HEK293T (cell line): ENCODE measurements around the gene TARDBP.

Experiments
- BHLHE40 ChIP-seq: fragments of 450-650 bp; IDR thresholded peaks from 2 replicates; pipeline ENCODE4 v1.6.1; 2016; ENCODE audit warnings: mild to moderate bottlenecking, moderate library complexity, borderline replicate concordance
- CTBP1 ChIP-seq: fragments of 450-650 bp; IDR thresholded peaks from 2 replicates; pipeline ENCODE4 v1.6.1; 2016; ENCODE audit warnings: borderline replicate concordance
- ELF4 ChIP-seq: fragments of 450-650 bp; IDR thresholded peaks from 2 replicates; pipeline ENCODE4 v1.6.1; 2017; ENCODE audit warnings: antibody characterized with exemption
- FOXA1 ChIP-seq: fragments of 450-650 bp; IDR thresholded peaks from 2 replicates; pipeline ENCODE4 v1.6.1; 2016; ENCODE audit warnings: mild to moderate bottlenecking
- FOXK2 ChIP-seq: fragments of 450-650 bp; IDR thresholded peaks from 2 replicates; pipeline ENCODE4 v1.6.1; 2016; ENCODE audit warnings: mild to moderate bottlenecking
- FOXM1 ChIP-seq: fragments of 450-650 bp; IDR thresholded peaks from 2 replicates; pipeline ENCODE4 v1.6.1; 2017; ENCODE audit warnings: mild to moderate bottlenecking, borderline replicate concordance
- HDGF ChIP-seq: fragments of 450-650 bp; IDR thresholded peaks from 2 replicates; pipeline ENCODE4 v1.6.1; 2017; ENCODE audit warnings: antibody characterized with exemption, borderline replicate concordance
- L3MBTL2 ChIP-seq: fragments of 450-650 bp; conservative IDR thresholded peaks from 2 replicates; pipeline ENCODE4 v1.6.1; 2016; ENCODE audit warnings: mild to moderate bottlenecking
- NFRKB ChIP-seq: fragments of 450-650 bp; IDR thresholded peaks from 2 replicates; pipeline ENCODE4 v1.6.1; 2016; ENCODE audit warnings: mild to moderate bottlenecking, moderate library complexity
- SP1 ChIP-seq: fragments of 450-650 bp; IDR thresholded peaks from 2 replicates; pipeline ENCODE4 v1.6.1; 2017
- SUZ12 ChIP-seq: fragments of 450-650 bp; IDR thresholded peaks from 2 replicates; pipeline ENCODE4 v1.6.1; 2016; ENCODE audit warnings: mild to moderate bottlenecking
- TARDBP ChIP-seq: fragments of 450-650 bp; IDR thresholded peaks from 2 replicates; pipeline ENCODE4 v1.6.1; 2016
- ZNF384 ChIP-seq: fragments of 450-650 bp; IDR thresholded peaks from 2 replicates; pipeline ENCODE4 v1.6.1; 2016
- TF ChIP-seq, protein P1 (sequence below): fragments of 450-650 bp; IDR thresholded peaks from 2 replicates; pipeline ENCODE4 v1.6.1; 2016

DNA sequence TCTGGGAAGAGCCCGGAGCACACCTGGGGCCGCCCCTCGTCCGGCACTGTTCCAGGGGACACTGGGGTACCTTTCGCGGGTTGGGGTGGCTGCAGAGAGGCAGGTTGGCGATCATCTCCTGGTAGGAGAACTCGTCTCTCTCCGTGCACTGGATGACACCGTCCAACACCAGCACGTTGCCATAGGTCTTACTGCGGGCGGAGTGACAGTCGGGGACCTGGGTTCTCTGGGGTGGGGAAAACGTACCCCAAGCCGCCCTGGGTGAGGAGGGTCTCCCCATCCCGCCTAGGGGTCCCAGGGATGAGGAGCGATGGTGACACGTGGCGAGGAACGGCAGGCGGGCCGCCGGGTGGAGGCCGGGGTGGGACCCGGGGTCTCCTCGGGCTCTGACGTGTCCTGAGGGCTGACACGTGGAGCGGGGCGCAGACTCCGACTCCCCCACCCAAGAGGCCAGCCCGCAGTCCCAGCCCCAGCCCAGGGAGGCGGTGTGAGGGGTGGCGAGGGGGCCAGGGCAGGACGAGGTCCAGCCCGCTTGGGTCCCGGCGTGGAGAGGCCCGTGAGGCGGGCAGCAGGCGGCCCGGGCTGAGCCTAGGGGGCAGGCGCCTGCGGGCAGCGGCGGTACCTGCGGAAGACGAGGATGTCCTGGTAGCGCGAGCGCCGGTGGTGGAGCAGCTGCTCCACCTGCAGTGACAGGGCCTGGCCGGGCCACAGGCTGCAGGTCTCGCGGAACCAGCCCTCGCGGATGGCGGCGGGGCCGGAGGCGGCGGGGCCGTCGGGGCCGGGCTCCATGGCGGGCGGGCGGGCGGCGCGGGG is 46.9 kb downstream of the TARDBP start:
- no peak for TF ChIP-seq SUZ12
- TF ChIP-seq FOXM1, result no peak
- no peak for TF ChIP-seq ZNF384
- TF ChIP-seq, protein P1, sequence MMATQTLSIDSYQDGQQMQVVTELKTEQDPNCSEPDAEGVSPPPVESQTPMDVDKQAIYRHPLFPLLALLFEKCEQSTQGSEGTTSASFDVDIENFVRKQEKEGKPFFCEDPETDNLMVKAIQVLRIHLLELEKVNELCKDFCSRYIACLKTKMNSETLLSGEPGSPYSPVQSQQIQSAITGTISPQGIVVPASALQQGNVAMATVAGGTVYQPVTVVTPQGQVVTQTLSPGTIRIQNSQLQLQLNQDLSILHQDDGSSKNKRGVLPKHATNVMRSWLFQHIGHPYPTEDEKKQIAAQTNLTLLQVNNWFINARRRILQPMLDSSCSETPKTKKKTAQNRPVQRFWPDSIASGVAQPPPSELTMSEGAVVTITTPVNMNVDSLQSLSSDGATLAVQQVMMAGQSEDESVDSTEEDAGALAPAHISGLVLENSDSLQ, result no peak
- TF ChIP-seq BHLHE40, result no peak
- no peak for TF ChIP-seq CTBP1
- TF ChIP-seq ELF4, result no peak
- no peak for TF ChIP-seq SP1
- TF ChIP-seq NFRKB, result no peak
- no peak for TF ChIP-seq TARDBP
- no peak for TF ChIP-seq FOXA1
- TF ChIP-seq L3MBTL2, result peak; percentile 43
- no peak for TF ChIP-seq FOXK2
- no peak for TF ChIP-seq HDGF
